Esophagus muscularis mucosa (tissue), 4 donors: ENCODE results near the gene BICRA. TPM values are rescaled to one million over a fixed set of nuclear protein-coding genes. Genes with fewer than 3 reads are reported as not detected.
A peak's percentile ranks its signal among the peaks of the same experiment; 100 is the strongest.

Source experiments
- DNase-seq: peaks from one replicate; pipeline ENCODE4 v3.0.0-alpha.2; 2017; ENCODE audit errors: extremely low spot score
- H3K27ac ChIP-seq, 4 donors: fragments of 200-600 bp; sonication (generic); replicated peaks in 1 of 4; 1 replicate in 3 of 4; 2 replicates in 1 of 4; pipeline ENCODE4 v1.5.1; 2016 to 2019; ENCODE audit warnings: mild to moderate bottlenecking in 1 of 4
- H3K27me3 ChIP-seq, 4 donors: fragments of 200-600 bp; sonication (generic); one replicate each; pipeline versions ENCODE4 v1.5.1 to v1.6.0; 2016 to 2019
- H3K36me3 ChIP-seq, 4 donors: fragments of 200-600 bp; sonication (generic); one replicate each; pipeline ENCODE4 v1.5.1; 2016 to 2019
- H3K4me1 ChIP-seq, 4 donors: fragments of 200-600 bp; sonication (generic); one replicate each; pipeline ENCODE4 v1.5.1; 2016 to 2019
- H3K4me3 ChIP-seq, 4 donors: fragments of 200-600 bp; sonication (generic); 1 replicate in 2 of 4; 2 replicates in 2 of 4; pipeline ENCODE4 v1.5.1; 2016 to 2019; ENCODE audit warnings: mild to moderate bottlenecking in 4 of 4, moderate library complexity in 1 of 4
- H3K9me3 ChIP-seq, 4 donors: fragments of 200-600 bp; sonication (generic); 1 replicate in 3 of 4; 2 replicates in 1 of 4; pipeline ENCODE4 v1.5.1; 2016 to 2019
- CTCF ChIP-seq, 3 experiments: fragments of 200-600 bp in 2 of 3; fragments of 450-650 bp in 1 of 3; sonication (generic) in 2 of 3; IDR thresholded peaks; one replicate each; pipeline ENCODE4 v1.5.1; 2017 to 2019; ENCODE audit warnings: antibody characterized with exemption in 3 of 3, mild to moderate bottlenecking in 2 of 3, moderate library complexity in 1 of 3
- EP300 ChIP-seq: sonication (generic); formaldehyde crosslinking; IDR thresholded peaks from one replicate; pipeline ENCODE4 v1.6.1; 2017; ENCODE audit warnings: antibody characterized with exemption
- POLR2A ChIP-seq: fragments of 450-650 bp; IDR thresholded peaks from one replicate; pipeline ENCODE4 v1.6.1; 2017; ENCODE audit warnings: antibody characterized with exemption, moderate library complexity, mild to moderate bottlenecking, low read depth
- POLR2AphosphoS5 ChIP-seq, 2 donors: sonication (generic); formaldehyde crosslinking; IDR thresholded peaks; one replicate each; pipeline ENCODE4 v1.6.1; 2017; ENCODE audit warnings: antibody characterized with exemption in 2 of 2
- WGBS: methylation state at CpG from one replicate; pipeline ENCODE4 v1.1.5; 2018; 5-methylcytosine and 5-hydroxymethylcytosine counted together
- intact Hi-C: fragments of 100-400 bp; cut with DNase I; formaldehyde crosslinking; loops from one replicate; pipeline ENCODE4 v1.15.1; 2023
- total RNA-seq, 4 donors: library from RNA; depleted of rRNA; stranded (reverse); fragments of >200 nt; gene quantifications; one replicate each; pipeline versions ENCODE4 v1.1.0 to v1.2.1, GENCODE V29; 2016

BICRA gene
- total RNA-seq, 4 donors from 2014 or later = 10.9 to 15.0 (median 13.8) TPM

DNA sequence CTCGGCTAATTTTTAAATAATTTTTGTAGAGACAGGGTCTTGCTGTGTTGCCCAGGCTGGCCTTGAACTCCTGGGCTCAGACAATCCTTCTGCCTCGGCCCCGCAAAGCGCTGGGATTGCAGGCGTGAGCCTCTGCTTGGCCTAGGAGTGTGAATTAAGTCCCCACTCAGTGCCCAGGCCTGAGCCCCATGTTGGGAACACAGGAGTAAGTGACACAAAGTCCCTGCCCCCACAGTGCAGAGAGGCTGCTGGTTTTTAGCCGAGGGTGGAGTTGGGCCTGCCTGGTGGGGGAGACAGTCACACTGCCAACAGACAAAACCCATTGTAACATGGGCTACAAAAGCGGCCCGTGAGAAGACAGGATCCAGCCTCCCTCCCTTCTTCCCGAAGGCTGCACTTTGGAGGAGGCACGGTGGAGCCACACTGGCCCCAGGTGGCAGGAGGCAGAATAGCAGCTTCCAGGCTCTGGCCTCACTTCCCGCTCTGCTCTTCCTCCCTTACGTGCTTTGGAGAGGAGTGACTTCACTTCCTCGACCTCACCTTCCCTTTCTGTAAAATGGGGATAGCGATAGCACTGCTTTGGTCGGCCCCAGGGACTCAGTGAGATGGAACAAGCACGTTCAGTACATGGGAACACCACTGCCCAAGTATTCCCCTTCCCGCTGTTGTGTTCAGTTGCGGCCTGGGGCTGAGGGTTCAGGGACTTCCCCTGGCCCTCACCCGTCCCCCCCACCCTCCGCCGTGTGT lies 89.1 kb downstream of the BICRA start:
- H3K27me3 ChIP-seq = no peaks in the 10 kb centered on the region
- intact Hi-C loops = loop anchor here (1.0 to 2.0 kb wide), 3 partner anchors 89 to 262 kb away; partner anchors contain the start of genes BICRA and NAPA
- no peak overlapping the region for H3K4me3 ChIP-seq
- TF ChIP-seq POLR2A (no peak), EP300 (no peak), POLR2AphosphoS5 (IDR thresholded peaks at IDR 0.05) (peak; percentile 71 to 79), CTCF (IDR thresholded peaks at IDR 0.05) (peak in 2 of 3 experiments; percentile 97 to 98)
- H3K36me3 ChIP-seq = peaks cover 41 to 78% (median 69%) of the 10 kb centered on the region in 4 donors
- peaks cover 6 to 21% (median 14%) of the 10 kb centered on the region in 4 donors for H3K4me1 ChIP-seq
- WGBS = 36% methylated on average over 7 of the region's 21 CpGs
- DNase-seq = no peak
- no peaks in the 10 kb centered on the region for H3K9me3 ChIP-seq
- peak overlapping the region; percentile 72 to 82 (median 80) for H3K27ac ChIP-seq

GRCh38 chr19:47698631-47699359 lies 89.9 kb downstream of the BICRA start:
- no peak for DNase-seq
- H3K36me3 ChIP-seq = peaks cover 41 to 79% (median 71%) of the 10 kb centered on the region in 4 donors
- no peaks in the 10 kb centered on the region for H3K27me3 ChIP-seq
- intact Hi-C loops = loop anchor here (1.0 to 2.0 kb wide), 2 partner anchors 184 to 262 kb away; partner anchors contain the start of gene NAPA
- no peak for TF ChIP-seq EP300
- no peak for TF ChIP-seq POLR2A
- no peak for TF ChIP-seq CTCF (IDR thresholded peaks at IDR 0.05)
- no peak for TF ChIP-seq POLR2AphosphoS5 (IDR thresholded peaks at IDR 0.05)
- WGBS = 87% methylated on average over 23 of the region's 46 CpGs
- H3K27ac ChIP-seq = peak overlapping the region; percentile 72 to 82 (median 80)
- no peak overlapping the region for H3K4me3 ChIP-seq
- peaks cover 6 to 24% (median 17%) of the 10 kb centered on the region in 4 donors for H3K4me1 ChIP-seq
- no peaks in the 10 kb centered on the region for H3K9me3 ChIP-seq

DNA sequence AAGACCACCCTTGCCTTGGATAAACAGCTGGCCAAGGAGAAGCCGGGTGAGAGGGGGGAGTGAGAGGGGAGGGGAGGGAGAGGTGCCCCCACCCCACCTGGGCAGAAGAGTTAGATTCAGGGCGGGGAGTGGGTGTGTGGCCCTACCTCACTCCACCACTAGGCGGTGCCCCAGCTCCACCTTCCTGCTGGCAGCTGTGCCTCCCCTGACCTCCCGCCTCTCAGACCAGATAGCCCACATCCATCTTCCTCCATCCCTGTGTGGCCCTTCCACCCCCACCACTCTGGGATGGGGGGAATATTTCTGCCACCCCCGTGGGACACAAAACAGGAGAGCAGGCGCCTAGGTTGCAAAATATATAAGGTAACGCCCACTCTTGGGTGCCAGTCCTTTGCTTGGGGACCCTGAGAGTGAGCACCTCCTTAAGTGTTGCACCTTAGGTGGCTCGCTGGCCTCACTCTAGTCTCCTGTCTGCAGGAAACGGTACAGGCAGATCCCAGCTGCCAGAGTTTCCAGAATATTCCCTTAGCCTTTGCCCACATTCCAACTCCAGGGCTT lies 90.5 kb downstream of the BICRA start:
- no peaks in the 10 kb centered on the region for H3K27me3 ChIP-seq
- H3K4me3 ChIP-seq = no peak overlapping the region
- peak; percentile 68 to 88 (median 72) for TF ChIP-seq CTCF (IDR thresholded peaks at IDR 0.05)
- TF ChIP-seq POLR2A = no peak
- TF ChIP-seq POLR2AphosphoS5 (IDR thresholded peaks at IDR 0.05) = no peak
- no peak for TF ChIP-seq EP300
- WGBS = 43% methylated on average over 9 of the region's 9 CpGs
- H3K27ac ChIP-seq = peak overlapping the region in 3 of 4 donors; percentile 45 to 82 (median 72)
- DNase-seq = no peak
- H3K9me3 ChIP-seq = no peaks in the 10 kb centered on the region
- H3K36me3 ChIP-seq = peaks cover 41 to 79% (median 73%) of the 10 kb centered on the region in 4 donors
- intact Hi-C loops = loop anchor here (2.0 kb wide), 1 partner anchor 185 kb away; the partner anchor contains the start of gene NAPA
- peaks cover 6 to 31% (median 19%) of the 10 kb centered on the region in 4 donors for H3K4me1 ChIP-seq

- intact Hi-C loops = no loop called here
- H3K9me3 ChIP-seq = no peaks in the 10 kb centered on the region
- peak overlapping the region in 1 of 4 donors; percentile 35 for H3K27ac ChIP-seq
- H3K4me1 ChIP-seq = peaks cover 6 to 42% (median 19%) of the 10 kb centered on the region in 4 donors
- peaks cover 41 to 65% (median 61%) of the 10 kb centered on the region in 4 donors for H3K36me3 ChIP-seq
- no peak overlapping the region for H3K4me3 ChIP-seq
- no peak for TF ChIP-seq EP300
- TF ChIP-seq POLR2AphosphoS5 (IDR thresholded peaks at IDR 0.05) = no peak
- no peak for TF ChIP-seq CTCF (IDR thresholded peaks at IDR 0.05)
- TF ChIP-seq POLR2A = no peak
- H3K27me3 ChIP-seq = no peaks in the 10 kb centered on the region
- 92% methylated on average over 36 of the region's 43 CpGs for WGBS
- DNase-seq = no peak
These were observed 92.2 kb downstream of the BICRA start for GRCh38 chr19:47700934-47701716.
